Astrocyte of the spinal cord (primary cell): ENCODE results near the gene WDR31.
"Not testable (repeated sequence)": the region's sequence is repeated elsewhere in the genome, so short reads cannot be mapped to it uniquely, and the experiment has no call there.

Experiments used
- DNase-seq: peaks from one replicate; pipeline ENCODE4 v3.0.0; 2011; ENCODE audit warnings: low read depth, low spot score
- H3K4me3 ChIP-seq: 2 replicates; pipeline ENCODE4 v1.5.1; 2011; ENCODE audit warnings: low read depth, mild to moderate bottlenecking, low read length, moderate library complexity
- CTCF ChIP-seq: IDR thresholded peaks from 2 replicates; pipeline ENCODE4 v1.5.1; 2012; ENCODE audit warnings: low read depth, mild to moderate bottlenecking, low read length, inconsistent platforms
- in situ Hi-C: cut with HindIII; loops from 2 replicates; pipeline ENCODE4 v1.10.0; 2017; ENCODE audit warnings: low sequenced_read_pairs

Gene WDR31

GRCh38 chr9:113340011-113340699 lies at the start of gene WDR31:
Gene WDR31, minus strand, starts transcription at chr9:113340275. Its CDS starts 8,253 bp downstream, at chr9:113332022.
- in situ Hi-C loops, result no loop called here
- peak; percentile 93 for DNase-seq
- TF ChIP-seq CTCF, result no peak

GRCh38 chr9:113389451-113389850 lies 49.4 kb upstream of the WDR31 start:
- DNase-seq, result no peak
- no peak overlapping the region for H3K4me3 ChIP-seq
- no peak for TF ChIP-seq CTCF
- in situ Hi-C loops, result no loop called here

More at GRCh38 chr9:113340011-113340699, at the start of gene WDR31:
- H3K4me3 ChIP-seq, result peak within 1 kb of the TSS; percentile 74

GRCh38 chr9:113388833-113389232 lies 48.8 kb upstream of the WDR31 start:
- H3K4me3 ChIP-seq, result no peak overlapping the region
- in situ Hi-C loops, result no loop called here
- no peak for DNase-seq
- no peak for TF ChIP-seq CTCF

- H3K4me3 ChIP-seq, result no peak overlapping the region
- TF ChIP-seq CTCF, result no peak
- in situ Hi-C loops, result no loop called here
- DNase-seq, result no peak
Measured at GRCh38 chr9:113387560-113388230, 47.6 kb upstream of the WDR31 start.

- DNase-seq, result no peak
- H3K4me3 ChIP-seq, result no peak overlapping the region
- in situ Hi-C loops, result no loop called here
- no peak for TF ChIP-seq CTCF
Measured at GRCh38 chr9:113386571-113387393, 46.7 kb upstream of the WDR31 start.

GRCh38 chr9:113381909-113382411 lies 41.9 kb upstream of the WDR31 start:
- no peak for DNase-seq
- no peak for TF ChIP-seq CTCF
- in situ Hi-C loops, result no loop called here
- H3K4me3 ChIP-seq, result no peak overlapping the region

- DNase-seq, H3K4me3 ChIP-seq: not testable (repeated sequence)
Measured at GRCh38 chr9:113381441-113381840, 41.4 kb upstream of the WDR31 start.

More at GRCh38 chr9:113381441-113381840, 41.4 kb upstream of the WDR31 start:
- in situ Hi-C loops, result not testable (repeated sequence)
